Activated CD8-positive, alpha-beta memory T cell treated with anti-CD3 and anti-CD28 coated beads, Interleukin-2, amount 50 U/mL, for 24 hours (primary cell): ENCODE measurements around the gene TSEN15.

Source experiments
- DNase-seq: peaks from one replicate; pipeline ENCODE4 v3.0.0-alpha.2; 2020; ENCODE audit errors: extremely low read depth

Gene TSEN15

DNA sequence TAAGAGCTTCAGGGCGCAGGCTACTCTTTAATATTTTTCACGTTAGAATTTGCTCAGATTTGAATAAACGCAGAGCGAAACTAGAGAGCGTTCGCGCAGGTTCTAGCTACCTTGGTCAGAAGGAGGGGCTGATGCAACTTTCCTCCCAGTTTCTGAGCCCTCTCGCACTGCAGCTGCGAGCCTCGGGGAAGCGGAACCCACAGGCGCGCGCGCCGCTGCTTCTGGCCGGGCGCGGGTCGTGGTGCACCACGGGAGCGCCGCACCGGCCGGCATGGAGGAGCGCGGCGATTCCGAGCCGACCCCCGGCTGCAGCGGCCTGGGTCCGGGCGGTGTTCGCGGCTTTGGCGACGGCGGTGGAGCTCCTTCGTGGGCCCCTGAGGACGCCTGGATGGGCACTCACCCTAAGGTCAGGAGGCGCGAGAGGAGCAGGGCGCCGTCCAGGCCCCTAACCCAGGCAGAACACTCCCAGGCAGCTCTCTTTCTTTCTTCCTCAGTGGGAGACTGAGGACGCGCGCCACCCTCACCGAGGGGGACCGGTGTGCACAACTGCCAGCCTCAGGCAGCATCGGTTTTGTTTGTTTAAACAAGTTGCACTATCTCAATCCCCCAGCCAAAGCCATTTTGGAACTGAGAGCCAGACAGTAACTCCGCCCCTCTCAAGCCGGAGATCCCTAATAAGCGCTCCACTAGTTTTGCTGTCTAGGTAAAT, at the start of gene TSEN15:
TSS of gene TSEN15 (plus strand) at position 246 of the 709 bp plus-strand sequence. CDS start at position 272, 26 bp downstream.
- DNase-seq: peak; percentile 50

DNA sequence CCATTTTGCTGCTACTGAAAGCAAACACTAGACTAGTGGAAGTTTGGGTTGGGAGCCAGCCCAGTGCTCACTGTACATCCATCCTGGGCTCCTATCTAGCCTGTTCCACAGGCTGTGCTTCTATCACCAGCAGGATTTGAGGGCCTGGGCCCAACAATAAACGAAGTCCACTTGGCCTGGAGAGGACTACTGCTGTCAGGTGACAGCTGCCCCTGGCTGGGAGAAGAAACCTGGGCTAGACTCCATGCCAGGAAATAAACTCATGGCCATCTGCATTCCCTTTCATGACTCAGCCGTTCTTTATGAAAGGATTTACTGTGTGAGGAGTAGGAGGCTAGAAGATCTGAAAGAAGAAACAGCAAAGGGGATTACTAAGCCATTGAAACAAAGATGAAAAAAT, 49.5 kb upstream of the TSEN15 start:
- DNase-seq: no peak

DNA sequence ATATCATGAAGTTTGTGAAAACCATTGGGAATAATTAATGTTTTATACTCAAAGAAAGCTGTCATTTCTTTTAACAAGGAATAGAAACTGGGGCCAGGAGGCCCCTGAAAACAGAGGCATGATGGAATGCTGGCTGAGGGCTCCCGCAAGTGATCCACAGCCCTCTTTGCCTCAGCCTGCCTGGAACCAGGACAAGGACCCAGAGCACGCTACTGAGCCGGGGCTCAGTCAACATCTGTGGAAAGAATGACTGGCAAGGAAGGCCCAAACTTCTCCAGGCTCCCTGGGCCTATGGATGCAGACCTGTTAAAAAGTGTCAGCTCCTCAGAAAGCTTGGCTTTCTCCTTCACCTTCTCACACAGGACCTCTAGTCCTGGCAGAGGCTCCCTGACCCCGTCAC, 46.6 kb upstream of the TSEN15 start:
- DNase-seq: no peak

DNA sequence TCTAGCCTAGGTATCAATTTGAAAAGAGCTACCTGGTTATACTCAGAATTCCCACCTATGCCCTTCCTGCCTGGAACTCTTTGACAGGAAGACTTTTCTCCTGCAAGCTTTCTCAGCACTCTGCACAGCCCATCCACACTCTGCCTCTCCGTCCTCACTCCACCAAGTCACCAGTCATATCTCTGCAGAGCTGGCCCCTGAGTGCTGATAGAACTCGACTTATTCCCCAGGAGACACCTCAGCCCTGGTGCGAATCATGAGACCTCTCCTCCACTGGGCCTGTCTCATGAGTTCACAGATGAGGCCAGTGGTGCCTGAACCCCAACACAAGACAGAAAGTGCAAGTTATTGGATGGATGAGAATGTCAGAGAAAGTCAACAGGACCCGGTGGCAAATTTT, 46.0 kb upstream of the TSEN15 start:
- DNase-seq: no peak

DNA sequence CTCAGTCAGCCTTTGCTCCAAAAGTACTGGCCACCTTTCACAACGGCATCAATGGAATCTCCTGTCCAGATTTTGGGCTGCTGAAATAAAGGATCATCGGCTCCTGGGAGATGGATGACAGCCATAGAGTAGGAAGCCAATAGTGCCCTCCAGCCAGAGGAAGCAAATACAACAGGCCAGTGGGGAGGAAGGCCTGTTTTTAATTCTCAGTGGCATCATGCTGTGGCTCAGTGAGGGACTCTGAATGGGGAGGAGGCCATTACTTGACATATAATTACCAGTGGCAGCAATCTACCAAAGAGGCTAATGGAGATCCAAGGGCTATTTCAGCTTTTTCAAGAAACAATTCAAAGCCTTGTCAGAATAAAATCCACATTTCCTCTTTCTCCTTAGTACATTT, 40.7 kb upstream of the TSEN15 start:
- no peak for DNase-seq

- DNase-seq: no peak
These were observed 39.3 kb upstream of the TSEN15 start for GRCh38 chr1:184012187-184012586.

- no peak for DNase-seq
These were observed 37.3 kb upstream of the TSEN15 start for GRCh38 chr1:184014271-184014670.

- no peak for DNase-seq
These were observed 35.4 kb upstream of the TSEN15 start for GRCh38 chr1:184016169-184016568.

DNA sequence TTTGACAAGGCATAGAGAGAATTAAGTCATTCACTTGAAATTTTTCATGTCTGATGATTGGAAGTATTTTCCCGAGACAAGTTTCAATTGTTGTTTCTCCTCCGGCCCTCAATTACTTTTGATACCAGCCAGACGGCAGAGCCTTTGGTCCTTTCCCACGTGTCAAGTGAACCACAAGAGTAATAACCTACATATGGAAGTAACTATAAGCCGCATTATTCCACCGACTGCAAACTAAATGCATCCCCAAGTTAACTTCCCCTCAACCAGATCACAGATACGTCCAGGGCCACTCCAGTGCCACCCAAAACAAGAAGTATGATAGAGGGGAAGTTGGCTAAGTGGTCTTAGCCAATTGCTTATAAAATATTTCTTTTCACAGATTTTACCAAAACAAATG, 34.2 kb upstream of the TSEN15 start:
- DNase-seq: no peak

DNA sequence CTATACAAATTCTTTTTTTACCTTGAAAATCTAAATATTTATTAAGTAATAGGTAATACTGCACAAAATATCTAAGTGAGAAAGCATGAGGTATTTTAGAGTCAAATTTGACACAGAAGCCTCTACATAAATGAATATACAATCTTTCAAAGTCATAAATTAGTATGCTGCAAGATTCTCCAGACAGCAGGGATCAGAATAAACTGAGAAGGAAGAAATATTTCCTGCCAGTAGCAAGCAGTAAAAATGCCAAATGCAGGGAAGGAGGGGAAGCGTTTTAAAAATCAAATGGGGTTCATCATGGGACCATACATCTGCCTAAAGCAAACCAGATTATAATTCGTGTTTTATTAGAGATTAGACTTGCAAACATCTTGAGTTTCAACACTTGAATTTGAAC, 32.9 kb upstream of the TSEN15 start:
- DNase-seq: no peak

DNA sequence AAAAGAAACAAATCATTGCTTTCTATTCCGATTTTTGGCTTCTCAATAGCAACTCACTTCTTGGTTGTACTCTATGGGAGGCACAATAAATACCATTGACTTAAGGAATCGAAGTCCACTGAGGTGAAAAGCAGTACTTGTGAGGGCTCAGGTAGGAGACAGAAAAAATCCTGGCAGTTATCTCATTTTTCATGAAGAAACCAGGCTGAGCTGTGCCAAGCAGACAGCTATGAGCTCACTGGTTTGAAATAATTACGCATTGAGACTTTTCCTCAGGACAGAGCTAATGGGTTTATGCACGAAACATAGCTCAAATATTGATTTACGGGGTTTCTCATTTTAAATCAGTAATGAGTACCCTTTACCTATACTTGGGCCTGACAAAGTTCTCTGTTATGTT, 32.5 kb upstream of the TSEN15 start:
- no peak for DNase-seq

DNA sequence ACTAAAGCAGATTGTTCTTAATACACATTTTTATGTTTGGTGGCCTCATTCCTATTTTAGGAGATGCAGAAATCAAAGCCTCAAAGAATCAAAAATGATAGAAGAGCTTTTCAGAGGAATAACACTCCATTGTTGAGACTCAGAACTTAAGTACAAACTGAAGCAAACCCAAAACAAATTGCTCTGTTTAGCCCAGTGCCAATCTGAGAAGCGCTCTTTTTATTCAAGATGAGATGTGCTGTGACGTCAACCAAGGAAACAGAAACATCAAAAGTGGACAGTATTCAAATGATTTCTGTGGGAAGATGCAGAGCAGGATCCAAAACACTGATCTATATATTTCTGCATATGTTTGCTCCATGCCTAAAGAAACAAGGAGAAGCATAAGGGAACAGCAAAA, 32.0 kb upstream of the TSEN15 start:
- DNase-seq: no peak

DNA sequence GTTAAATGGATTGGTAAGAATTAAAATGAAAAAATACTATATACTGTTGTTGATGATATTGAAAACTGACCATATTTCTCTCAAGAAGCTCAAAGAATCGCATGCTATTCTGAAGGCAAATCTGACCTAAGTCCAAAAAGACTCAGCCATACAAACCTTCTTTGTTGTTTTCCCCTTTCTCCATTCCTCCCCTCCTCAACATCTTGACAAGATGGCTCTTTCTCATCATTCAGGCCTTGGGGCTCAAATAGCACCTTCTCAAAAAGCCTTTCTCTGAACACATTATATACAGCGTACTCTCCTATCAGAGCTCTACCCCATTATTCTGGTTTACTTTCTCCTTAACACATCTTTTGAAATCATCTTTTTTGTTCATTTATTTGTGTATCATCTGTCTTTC, 31.2 kb upstream of the TSEN15 start:
- no peak for DNase-seq

GRCh38 chr1:184020855-184021254, 30.7 kb upstream of the TSEN15 start:
- DNase-seq: no peak

- no peak for DNase-seq
These were observed 29.8 kb upstream of the TSEN15 start for GRCh38 chr1:184021728-184022127.

GRCh38 chr1:184022668-184023067, 28.9 kb upstream of the TSEN15 start:
- DNase-seq: no peak

- DNase-seq: no peak
These were observed 28.4 kb upstream of the TSEN15 start for GRCh38 chr1:184023171-184023570.

- DNase-seq: no peak
These were observed 26.3 kb upstream of the TSEN15 start for GRCh38 chr1:184025242-184025675.

GRCh38 chr1:184027826-184028695, 23.5 kb upstream of the TSEN15 start:
- no peak for DNase-seq

DNA sequence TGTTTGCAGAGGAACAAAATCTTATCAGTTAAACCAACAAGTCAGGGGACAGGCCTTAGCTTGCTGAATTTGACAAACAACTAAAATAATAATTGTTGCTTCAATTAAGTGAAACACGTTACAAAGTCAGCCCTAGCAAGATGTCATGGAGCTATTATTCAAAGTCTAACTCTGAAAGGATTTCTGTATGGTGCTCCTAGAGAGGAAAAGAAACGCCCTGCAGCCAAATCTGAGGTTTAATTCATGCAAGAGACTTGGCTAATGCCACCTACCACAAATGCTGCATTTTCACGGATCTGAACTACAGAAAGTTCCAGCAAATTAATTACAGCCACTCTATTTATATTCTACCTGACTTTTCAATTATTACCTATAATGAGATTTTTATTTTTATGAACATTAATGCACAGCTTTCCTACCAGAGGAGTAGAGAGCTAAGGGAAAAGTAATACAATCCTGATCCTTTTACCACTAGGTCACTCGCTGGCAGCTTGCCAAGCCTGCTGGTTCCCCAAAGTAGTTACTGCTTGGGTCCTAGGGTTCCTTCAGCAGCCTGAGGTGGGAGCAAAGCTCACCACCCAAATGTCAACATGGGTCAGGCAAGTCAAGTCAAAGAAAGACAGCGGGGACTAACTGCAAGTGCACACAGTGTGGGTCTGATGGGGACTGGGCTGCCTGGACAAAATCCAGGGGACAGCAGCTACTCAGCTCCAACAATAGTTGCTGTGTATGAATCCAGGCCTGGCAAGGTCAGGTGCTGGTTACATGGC, 22.5 kb upstream of the TSEN15 start:
- DNase-seq: no peak

GRCh38 chr1:184030433-184031091, 21.0 kb upstream of the TSEN15 start:
- DNase-seq: no peak

GRCh38 chr1:184031092-184031408, 20.5 kb upstream of the TSEN15 start:
- no peak for DNase-seq
